H1 (cell line): ENCODE results near the gene ERP44. TPM values are rescaled to one million over a fixed set of nuclear protein-coding genes. Genes with fewer than 3 reads are reported as not detected.
A peak's percentile ranks its signal among the peaks of the same experiment; 100 is the strongest.

ENCODE experiments used
- CTCF ChIA-PET: fragments of 300-600 bp; sonication (Branson Sonifier 250); formaldehyde crosslinking; loops from one replicate; lab custom pipeline; 2021; ENCODE audit not compliant: partially characterized antibody; lab: Charles Lee
- POLR2A ChIA-PET: fragments of 300-600 bp; sonication (Branson Sonifier 250); formaldehyde crosslinking; loops from one replicate; lab custom pipeline; 2021; ENCODE audit warnings: inconsistent platforms; ENCODE audit not compliant: partially characterized antibody; lab: Charles Lee
- DNase-seq, 2 experiments: peaks; one replicate each; pipeline versions ENCODE4 v3.0.0 to v3.0.0-alpha.2; 2010 to 2022; ENCODE audit warnings: low spot score in 2 of 2, low read depth in 1 of 2, mixed read lengths in 1 of 2
- FAIRE-seq: peaks from 2 replicates; lab custom pipeline; 2011; peaks lifted over from hg19 to GRCh38; lab: Jason Lieb, UNC
- H2AFZ ChIP-seq: 2 replicates; pipeline ENCODE4 v1.8.1; 2012; ENCODE audit warnings: low read length, inconsistent platforms
- H2AK5ac ChIP-seq: 2 replicates; pipeline ENCODE4 v1.6.1; 2013; ENCODE audit warnings: low read depth, low read length
- H2BK120ac ChIP-seq: replicated peaks from 2 replicates; pipeline ENCODE3; 2013; ENCODE audit warnings: low read depth, low read length, inconsistent platforms
- H2BK12ac ChIP-seq: 2 replicates; pipeline ENCODE4 v1.6.1; 2013; ENCODE audit warnings: low read depth, low read length
- H2BK15ac ChIP-seq: 2 replicates; pipeline ENCODE4 v1.6.1; 2013; ENCODE audit warnings: low read length
- H2BK20ac ChIP-seq: 2 replicates; pipeline ENCODE4 v1.6.1; 2013; ENCODE audit warnings: low read length
- H2BK5ac ChIP-seq: 2 replicates; pipeline ENCODE4 v1.6.1; 2013; ENCODE audit warnings: low read depth, low read length
- H3K14ac ChIP-seq: 2 replicates; pipeline ENCODE4 v1.6.1; 2013; ENCODE audit warnings: inconsistent platforms; ENCODE audit not compliant: insufficient read length
- H3K18ac ChIP-seq: 2 replicates; pipeline ENCODE4 v1.6.1; 2013; ENCODE audit warnings: low read length; ENCODE audit errors: extremely low read depth
- H3K23ac ChIP-seq: 2 replicates; pipeline ENCODE4 v1.6.1; 2013; ENCODE audit warnings: inconsistent platforms; ENCODE audit not compliant: insufficient read length
- H3K23me2 ChIP-seq: 2 replicates; pipeline ENCODE4 v1.6.1; 2013; ENCODE audit warnings: low read depth, low read length
- H3K27ac ChIP-seq: 2 replicates; pipeline ENCODE4 v1.6.1; 2011; ENCODE audit warnings: low read depth, low read length, inconsistent platforms
- H3K27me3 ChIP-seq, 4 experiments: replicated peaks in 1 of 4; 1 replicate in 1 of 4; 2 replicates in 3 of 4; pipeline versions ENCODE4 v1.6.1 to v1.8.1; 2011 to 2013; ENCODE audit warnings: low read length in 3 of 4, mild to moderate bottlenecking in 3 of 4, inconsistent platforms in 2 of 4, mixed read lengths in 2 of 4, moderate library complexity in 1 of 4; ENCODE audit not compliant: control insufficient read depth in 3 of 4, insufficient read depth in 3 of 4; ENCODE audit errors: extremely low read depth in 1 of 4
- H3K36me3 ChIP-seq, 4 experiments: 2 replicates each; pipeline versions ENCODE4 v1.6.1 to v1.8.1; 2011 to 2013; ENCODE audit warnings: mild to moderate bottlenecking in 4 of 4, low read length in 3 of 4, moderate library complexity in 2 of 4, control low read depth in 1 of 4, inconsistent platforms in 1 of 4; ENCODE audit not compliant: insufficient read depth in 4 of 4, control insufficient read depth in 2 of 4
- H3K4ac ChIP-seq: replicated peaks from 2 replicates; pipeline ENCODE3; 2013; ENCODE audit warnings: low read length, low read depth, mixed read lengths, inconsistent platforms; ENCODE audit not compliant: insufficient read length
- H3K4me1 ChIP-seq, 4 experiments: replicated peaks in 1 of 4; 1 replicate in 1 of 4; 2 replicates in 3 of 4; pipeline versions ENCODE4 v1.6.1 to v1.8.1; 2011 to 2013; ENCODE audit warnings: low read length in 3 of 4, inconsistent platforms in 2 of 4, mixed read lengths in 1 of 4; ENCODE audit not compliant: insufficient read depth in 4 of 4, control insufficient read depth in 3 of 4
- H3K4me2 ChIP-seq, 2 experiments: 2 replicates each; pipeline versions ENCODE4 v1.6.1 to v1.8.1; 2011 to 2013; ENCODE audit warnings: low read depth in 2 of 2, low read length in 2 of 2, control low read depth in 1 of 2, inconsistent platforms in 1 of 2, mild to moderate bottlenecking in 1 of 2; ENCODE audit not compliant: insufficient read depth in 1 of 2
- H3K4me3 ChIP-seq, 4 experiments: fragments of 200-600, 300-600 bp in 1 of 4; sonication (generic), shearing (Covaris generic), sonication (Bioruptor Twin) in 1 of 4; 2 replicates each; pipeline versions ENCODE4 v1.5.1 to v1.8.1; 2011 to 2016; ENCODE audit warnings: low read length in 4 of 4, low read depth in 3 of 4, control low read depth in 2 of 4, inconsistent platforms in 2 of 4, mild to moderate bottlenecking in 2 of 4, mixed read lengths in 1 of 4, moderate library complexity in 1 of 4; ENCODE audit not compliant: insufficient read depth in 2 of 4; ENCODE audit errors: extremely low read depth in 1 of 4
- H3K56ac ChIP-seq: replicated peaks from 2 replicates; pipeline ENCODE3; 2013; ENCODE audit warnings: low read depth, mild to moderate bottlenecking, mixed read lengths, low read length, inconsistent platforms; ENCODE audit not compliant: insufficient read length
- H3K79me1 ChIP-seq: 2 replicates; pipeline ENCODE4 v1.6.1; 2013; ENCODE audit warnings: low read depth, low read length, control low read depth
- H3K79me2 ChIP-seq, 2 experiments: 2 replicates each; pipeline versions ENCODE4 v1.6.1 to v1.8.1; 2012 to 2013; ENCODE audit warnings: low read length in 2 of 2, mild to moderate bottlenecking in 2 of 2, inconsistent platforms in 1 of 2; ENCODE audit not compliant: insufficient read depth in 2 of 2, control insufficient read depth in 1 of 2
- H3K9ac ChIP-seq, 4 experiments: replicated peaks in 1 of 4; 1 replicate in 1 of 4; 2 replicates in 3 of 4; pipeline versions ENCODE4 v1.6.1 to v1.8.1; 2011 to 2013; ENCODE audit warnings: low read depth in 3 of 4, low read length in 3 of 4, control low read depth in 2 of 4, mild to moderate bottlenecking in 2 of 4, moderate library complexity in 2 of 4, inconsistent platforms in 1 of 4; ENCODE audit errors: extremely low read depth in 1 of 4
- H3K9me3 ChIP-seq, 2 experiments: 2 replicates each; pipeline versions ENCODE4 v1.6.1 to v1.8.1; 2012 to 2013; ENCODE audit warnings: mild to moderate bottlenecking in 2 of 2, moderate library complexity in 2 of 2, control low read depth in 1 of 2, inconsistent platforms in 1 of 2, low read depth in 1 of 2, low read length in 1 of 2, mixed read lengths in 1 of 2; ENCODE audit not compliant: insufficient read depth in 2 of 2
- H4K20me1 ChIP-seq, 2 experiments: replicated peaks in 1 of 2; 2 replicates each; pipeline versions ENCODE3 to v1.8.1; 2011 to 2013; ENCODE audit warnings: inconsistent platforms in 2 of 2, low read length in 2 of 2, mild to moderate bottlenecking in 1 of 2; ENCODE audit not compliant: insufficient read depth in 2 of 2, control insufficient read depth in 1 of 2
- H4K5ac ChIP-seq: 2 replicates; pipeline ENCODE4 v1.6.1; 2013; ENCODE audit warnings: low read length, low read depth, mixed read lengths, inconsistent platforms; ENCODE audit not compliant: insufficient read length
- H4K8ac ChIP-seq: 2 replicates; pipeline ENCODE4 v1.8.0; 2013; ENCODE audit warnings: mild to moderate bottlenecking, moderate library complexity, low read length, inconsistent platforms; ENCODE audit not compliant: insufficient read depth; ENCODE audit errors: extremely low read depth
- H4K91ac ChIP-seq: replicated peaks from 2 replicates; pipeline ENCODE3; 2013; ENCODE audit warnings: low read length, mixed read lengths, inconsistent platforms; ENCODE audit not compliant: insufficient read length
- CBX5 ChIP-seq: fragments of 300-800, 300-1000 bp; sonication (generic); IDR thresholded peaks from 2 replicates; pipeline ENCODE4 v1.7.1; 2016; ENCODE audit warnings: antibody characterized with exemption, low read length, low read depth
- CEBPB ChIP-seq: IDR thresholded peaks from 2 replicates; pipeline ENCODE4 v1.6.1; 2012; ENCODE audit warnings: low read depth, low read length
- WGBS, 2 experiments: shearing (Covaris generic) in 1 of 2; methylation state at CpG; one replicate each; pipeline versions ENCODE4 v1.1.6 to v1.1.7; 2013 to 2015; ENCODE audit warnings: low lambda C conversion rate in 2 of 2, mixed read lengths in 2 of 2, inconsistent platforms in 1 of 2, low coverage in 1 of 2, missing lambda C conversion rate in 1 of 2; ENCODE audit not compliant: insufficient replicate concordance in 2 of 2, insufficient coverage in 1 of 2, insufficient read length in 1 of 2; ENCODE audit errors: extremely low coverage in 1 of 2, missing lambda C conversion rate in 1 of 2; 5-methylcytosine and 5-hydroxymethylcytosine counted together
- polyA plus RNA-seq, 7 experiments: library from polyadenylated mRNA; depleted of rRNA in 3 of 7; stranded (reverse) in 5 of 7; unstranded in 2 of 7; fragments of >200 nt in 5 of 7; fragments of 200-250 nt in 2 of 7; gene quantifications; 1 replicate in 5 of 7; 2 replicates in 1 of 7; 4 replicates in 1 of 7; pipeline versions ENCODE4 v1.2.1 to v1.2.3, GENCODE V29; 2011 to 2013; ENCODE audit warnings: missing spikeins in 2 of 7, mixed read lengths in 2 of 7
- total RNA-seq: library from RNA; stranded (reverse); fragmentation: NEBNext Ultra II Directional; extraction: Animal tissue kit (Norgen Biotek cat#: 25700); gene quantifications from 2 replicates; pipeline ENCODE4 v1.2.1, GENCODE V29; 2021

ERP44 gene
- total and polyA plus RNA-seq, 2 of the 8 experiments (the other 6 are each of a cell fraction or from before 2014, with no cell fraction given), result 5.7 to 15.6 TPM

GRCh38 chr9:100064872-100065581 lies 33.8 kb downstream of the ERP44 start:
- Histone ChIP-seq H3K4me3 (no peak overlapping the region), H4K8ac (no peak overlapping the region), H2BK5ac (no peak overlapping the region), H2BK120ac (no peak overlapping the region), H3K9me3 (peaks cover 2 to 12% of the 10 kb centered on the region in 2 experiments; a peak in 2 of 4 replicates), H3K14ac (no peak overlapping the region), H4K5ac (no peak overlapping the region), H3K18ac (no peak overlapping the region), H3K23ac (no peak overlapping the region), H3K23me2 (no peaks in the 10 kb centered on the region), H3K56ac (no peak overlapping the region), H4K20me1 (peaks cover 0 to 1% of the 10 kb centered on the region in 2 experiments), H3K9ac (no peak overlapping the region), H3K79me1 (no peaks in the 10 kb centered on the region), H3K4ac (no peak overlapping the region), H3K27ac (no peak overlapping the region), H3K36me3 (peaks cover 0 to 3% (median 0%) of the 10 kb centered on the region in 4 experiments; a peak in 1 of 8 replicates), H3K79me2 (peaks cover 0 to 4% of the 10 kb centered on the region in 2 experiments; a peak in 1 of 4 replicates), H2BK12ac (no peak overlapping the region), H2BK15ac (no peak overlapping the region), H2AFZ (no peak overlapping the region), H3K27me3 (no peaks in the 10 kb centered on the region), H2AK5ac (no peak overlapping the region), H2BK20ac (no peak overlapping the region), H4K91ac (no peak overlapping the region), H3K4me2 (no peak overlapping the region), H3K4me1 (no peaks in the 10 kb centered on the region; a peak in 1 of 7 replicates)
- POLR2A ChIA-PET, result no interaction called here
- WGBS, 2 experiments, result 80 to 100% methylated on average over 2 to 8 of the region's 8 CpGs
- DNase-seq (no peak), FAIRE-seq (no peak)
- CTCF ChIA-PET, result interaction anchor here (0.6 to 1.4 kb wide), 3 partner anchors 110 to 383 kb away, joined by 3 read pairs; no protein-coding TSS in a partner anchor
- TF ChIP-seq CEBPB (peak; percentile 58; the same call in 1 of the 2 replicates), CBX5 (no peak)
